Activated T-cell treated with anti-CD3 and anti-CD28 coated beads for 4 hours (primary cell): ENCODE measurements around the gene PALM.
"Not testable (repeated sequence)": the region's sequence is repeated elsewhere in the genome, so short reads cannot be mapped to it uniquely, and the experiment has no call there.

Experiments used
- DNase-seq: peaks from one replicate; pipeline ENCODE4 v3.0.0-alpha.2; 2020

PALM gene, protein sequence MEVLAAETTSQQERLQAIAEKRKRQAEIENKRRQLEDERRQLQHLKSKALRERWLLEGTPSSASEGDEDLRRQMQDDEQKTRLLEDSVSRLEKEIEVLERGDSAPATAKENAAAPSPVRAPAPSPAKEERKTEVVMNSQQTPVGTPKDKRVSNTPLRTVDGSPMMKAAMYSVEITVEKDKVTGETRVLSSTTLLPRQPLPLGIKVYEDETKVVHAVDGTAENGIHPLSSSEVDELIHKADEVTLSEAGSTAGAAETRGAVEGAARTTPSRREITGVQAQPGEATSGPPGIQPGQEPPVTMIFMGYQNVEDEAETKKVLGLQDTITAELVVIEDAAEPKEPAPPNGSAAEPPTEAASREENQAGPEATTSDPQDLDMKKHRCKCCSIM

DNA sequence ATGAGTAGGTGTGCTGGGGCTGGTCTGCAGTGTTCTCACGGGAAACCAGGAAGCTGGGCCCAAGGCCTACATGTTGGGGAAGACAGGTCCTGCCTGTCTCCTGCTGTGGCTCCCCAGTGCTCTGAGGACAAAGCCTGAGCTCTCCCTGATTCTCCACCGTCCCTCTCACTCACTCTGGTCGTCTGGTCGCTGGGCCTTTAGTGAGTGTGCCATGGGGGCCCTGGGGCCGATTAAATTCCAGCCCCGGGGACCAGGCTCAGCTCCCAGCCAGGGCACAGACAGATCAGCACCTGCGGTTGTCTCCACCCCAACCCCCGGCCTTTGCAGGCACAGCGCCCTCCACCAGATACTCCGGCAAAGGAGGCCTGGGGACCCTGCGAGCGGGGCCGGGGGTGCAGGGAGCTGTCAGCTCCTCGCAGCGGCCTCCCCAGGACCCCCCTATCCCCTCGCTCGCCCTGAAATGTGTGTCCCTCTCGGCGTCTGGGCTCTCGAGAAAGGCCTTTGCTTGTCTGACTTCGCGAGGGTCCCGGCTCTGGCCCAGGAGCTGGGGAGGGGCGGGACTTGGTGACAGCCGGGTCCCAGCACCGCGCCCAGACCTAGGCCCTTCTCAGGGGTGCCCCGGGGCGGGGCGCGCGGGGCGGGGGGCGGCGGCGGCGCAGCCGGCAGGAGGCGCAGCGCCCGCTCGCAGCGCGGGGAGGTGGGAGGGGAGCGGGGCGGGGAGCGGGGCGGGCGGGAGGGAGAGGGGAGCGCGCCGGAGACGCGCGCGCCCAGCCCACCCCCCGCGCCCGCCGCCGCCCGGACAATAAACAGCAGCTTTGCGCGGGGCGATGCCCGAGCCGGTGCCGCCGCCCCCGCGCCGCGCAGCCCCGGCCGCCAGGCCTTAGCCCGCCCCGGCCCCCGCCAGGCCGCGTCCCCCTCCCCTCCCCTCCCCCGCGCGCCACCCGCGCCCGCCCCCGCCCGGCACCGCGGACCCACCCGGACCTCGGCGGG, at the start of gene PALM:
Gene PALM, plus strand, starts transcription at position 782 of the 990 bp plus-strand sequence. CDS start 212 bp downstream, outside the sequence.
- no peak for DNase-seq

DNA sequence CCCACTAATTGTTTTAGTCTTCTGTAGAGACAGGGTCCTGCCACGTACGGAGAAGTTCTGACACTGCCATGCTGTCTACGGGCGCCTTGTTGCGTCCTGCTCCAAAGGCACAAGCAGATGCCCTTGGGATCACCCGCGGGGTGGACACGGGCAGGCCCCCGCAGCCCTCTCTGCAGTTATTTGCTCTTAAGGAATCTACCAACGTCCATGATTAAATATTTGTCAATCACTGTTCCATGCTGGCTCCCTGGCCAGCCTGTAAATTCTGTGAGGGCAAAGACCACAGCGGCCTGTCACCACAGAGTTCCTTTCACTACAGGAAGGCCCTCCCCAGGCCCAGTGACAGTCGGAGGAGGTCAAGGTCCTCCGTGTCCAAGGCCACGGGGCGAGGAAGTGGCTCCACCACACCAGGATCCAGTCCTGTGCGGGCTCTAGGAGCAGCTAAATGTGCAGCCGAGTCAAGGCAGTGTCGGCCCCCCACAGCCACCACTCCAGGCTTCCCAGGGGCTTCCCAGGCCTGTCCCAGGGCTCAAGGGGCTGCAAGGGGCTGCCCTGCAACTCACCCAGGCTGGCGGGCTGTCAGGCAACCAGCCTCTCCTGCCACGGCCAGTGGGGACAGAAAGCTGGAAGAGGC, 47.8 kb upstream of the PALM start:
- no peak for DNase-seq

DNA sequence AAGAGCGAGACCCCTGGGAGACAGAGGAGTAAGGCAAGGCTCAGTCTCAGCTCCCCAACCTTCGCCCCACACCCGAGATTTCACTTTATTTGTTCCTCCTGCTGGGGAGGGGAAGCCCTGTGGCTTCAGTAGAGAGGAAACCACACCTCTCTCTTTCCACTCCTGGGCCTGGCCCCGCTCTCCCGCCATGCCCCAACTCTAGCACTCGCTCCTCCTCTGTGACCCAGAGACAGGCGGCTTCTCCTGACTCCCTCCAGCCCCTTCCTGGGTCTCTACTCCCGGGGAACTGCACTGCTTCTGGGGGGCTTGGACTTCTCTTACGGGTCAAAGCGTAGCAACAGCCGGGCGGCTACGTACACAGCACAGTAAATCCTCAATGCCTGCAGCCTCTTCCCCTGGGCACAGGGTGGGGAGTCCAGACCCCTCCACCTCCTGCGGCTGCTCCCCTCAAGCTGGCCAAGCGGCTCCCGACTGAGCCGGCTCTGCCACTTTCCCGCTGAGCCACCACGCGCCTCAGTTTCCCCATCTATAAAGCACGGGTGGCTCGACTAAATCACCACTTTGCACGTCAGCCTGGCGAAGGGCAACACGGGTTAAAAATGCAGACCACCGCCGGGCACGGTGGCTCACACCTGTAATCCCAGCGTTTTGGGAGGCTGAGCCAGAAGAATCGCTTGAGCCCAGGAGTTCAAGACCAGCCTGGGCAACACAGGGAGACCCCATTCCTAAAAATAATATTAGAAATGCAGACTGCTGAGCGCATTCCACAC, 47.1 kb upstream of the PALM start:
- DNase-seq, result peak; percentile 48

DNA sequence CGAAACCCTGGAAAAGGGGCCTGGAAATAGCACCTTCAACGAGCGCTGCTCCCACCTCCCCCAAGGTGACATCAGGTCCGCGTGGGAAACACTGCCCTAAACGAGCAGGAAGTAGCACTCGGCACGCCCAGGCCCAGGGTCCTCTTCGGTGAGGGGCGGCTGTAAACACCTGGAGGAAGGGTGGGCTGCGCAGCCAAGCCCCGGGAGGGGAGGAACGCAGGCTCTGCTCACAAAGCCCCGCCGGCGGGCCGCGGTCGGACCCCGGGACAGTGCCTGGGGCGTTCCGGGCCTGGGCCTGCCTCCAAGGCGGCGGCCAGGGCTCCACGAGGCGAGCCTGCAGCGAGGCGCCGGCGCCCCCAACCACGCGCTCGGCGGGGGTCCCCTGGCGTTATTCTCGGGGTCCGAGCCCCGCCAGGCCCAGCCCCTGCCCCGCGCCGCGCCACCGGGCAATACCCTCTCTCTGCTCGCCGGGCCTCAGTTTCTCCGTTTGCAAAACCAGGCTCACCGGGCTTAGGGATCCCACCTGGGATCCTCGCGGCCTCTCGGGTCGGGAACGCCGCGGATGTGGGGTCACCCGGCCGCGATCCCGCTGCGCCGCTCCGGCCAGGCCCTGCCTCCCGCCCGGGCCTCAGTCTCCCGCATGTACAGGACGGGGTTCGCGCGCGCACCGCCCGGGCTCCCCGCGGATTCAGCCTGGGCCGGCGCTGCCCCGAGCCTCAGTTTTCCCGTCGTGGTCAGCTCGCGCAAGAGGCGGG, 46.4 kb upstream of the PALM start:
- DNase-seq, result peak; percentile 66

DNA sequence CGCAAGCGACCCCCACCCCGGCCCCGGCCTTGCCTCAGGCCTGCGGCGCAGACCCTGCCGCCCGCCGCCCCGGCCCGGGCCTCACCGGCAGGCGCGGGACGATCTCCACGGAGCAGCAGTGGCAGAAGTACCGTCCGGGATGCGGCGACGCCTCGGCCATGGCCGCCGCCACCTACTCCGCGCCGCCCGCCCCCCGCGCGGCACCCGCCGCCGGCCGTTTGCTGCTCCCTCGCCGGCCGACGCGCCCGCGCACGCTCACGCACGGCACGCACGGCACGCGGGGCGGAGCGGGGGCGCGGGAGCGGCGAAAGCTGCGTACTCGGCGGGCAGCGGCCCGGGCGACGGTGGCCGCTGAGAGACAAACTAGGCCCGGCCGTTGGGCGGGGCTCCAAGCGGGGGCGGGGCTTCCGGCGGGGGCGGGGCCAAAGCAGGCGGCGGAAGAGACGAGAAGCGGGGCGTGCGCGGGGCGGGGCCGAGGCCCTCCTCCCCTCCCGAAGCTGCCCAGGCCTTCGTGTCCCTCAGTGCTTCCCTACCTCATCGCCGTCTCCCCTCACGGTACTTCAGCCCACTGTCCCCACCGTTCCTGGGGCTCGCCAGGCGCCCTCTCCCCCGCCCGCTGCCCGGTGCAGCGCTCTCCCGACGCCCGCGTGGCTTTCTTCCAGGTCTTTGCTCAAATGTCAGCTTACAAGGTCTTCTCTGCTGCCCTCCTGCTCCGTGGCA, 45.6 kb upstream of the PALM start, which contains the start of gene RNF126:
Gene RNF126, minus strand, starts transcription at position 253 of the 720 bp plus-strand sequence. Its CDS starts 93 bp downstream, at position 160.
- peak; percentile 97 for DNase-seq

DNA sequence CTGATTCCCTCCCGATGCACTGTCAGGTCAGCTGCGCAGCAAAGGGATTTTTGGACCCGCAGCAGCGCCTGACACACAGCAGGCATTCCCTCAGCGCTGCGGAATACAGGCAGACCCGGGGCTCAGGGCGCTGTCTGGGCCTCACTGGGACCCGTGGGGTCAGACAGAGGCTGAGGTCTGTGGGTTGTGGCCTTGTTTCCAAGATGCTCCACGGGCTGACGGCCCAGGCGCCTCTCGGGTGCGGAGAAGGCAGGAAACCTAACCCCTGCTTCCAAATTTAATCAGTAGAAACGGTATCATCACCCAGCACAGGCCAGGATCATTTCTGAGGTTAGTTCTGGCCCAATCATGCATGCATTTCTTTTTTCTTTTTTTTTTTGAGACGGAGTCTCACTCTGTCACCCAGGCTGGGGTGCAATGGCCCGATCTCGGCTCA, 45.0 kb upstream of the PALM start:
- DNase-seq, result no peak

DNA sequence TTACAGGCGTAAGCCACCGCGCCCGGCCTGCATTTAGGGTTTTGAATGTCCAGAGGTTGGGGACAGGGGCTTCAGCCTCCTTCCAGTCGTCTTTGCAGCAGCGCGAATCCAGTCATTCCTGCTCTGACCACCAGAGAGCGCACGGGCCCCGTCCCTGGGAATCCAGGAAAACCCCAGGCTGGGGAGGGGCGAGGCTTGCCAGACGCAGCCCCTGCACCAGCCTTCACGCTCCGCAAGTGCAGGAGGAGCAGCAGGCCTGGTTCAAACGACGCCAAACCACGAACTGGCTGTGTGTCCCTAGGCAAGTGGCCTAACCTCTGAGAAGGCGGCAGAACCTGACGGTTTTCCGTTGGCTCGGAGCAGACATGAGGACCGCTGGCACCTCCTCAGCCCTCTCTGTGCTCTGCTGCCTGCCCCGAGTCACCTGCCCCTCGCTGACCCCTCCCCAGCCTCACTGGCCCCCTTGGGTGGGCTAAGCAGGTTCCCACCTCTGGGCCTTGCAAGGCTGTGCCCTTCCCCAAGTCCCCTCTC, 43.8 kb upstream of the PALM start:
- DNase-seq, result peak; percentile 76

DNA sequence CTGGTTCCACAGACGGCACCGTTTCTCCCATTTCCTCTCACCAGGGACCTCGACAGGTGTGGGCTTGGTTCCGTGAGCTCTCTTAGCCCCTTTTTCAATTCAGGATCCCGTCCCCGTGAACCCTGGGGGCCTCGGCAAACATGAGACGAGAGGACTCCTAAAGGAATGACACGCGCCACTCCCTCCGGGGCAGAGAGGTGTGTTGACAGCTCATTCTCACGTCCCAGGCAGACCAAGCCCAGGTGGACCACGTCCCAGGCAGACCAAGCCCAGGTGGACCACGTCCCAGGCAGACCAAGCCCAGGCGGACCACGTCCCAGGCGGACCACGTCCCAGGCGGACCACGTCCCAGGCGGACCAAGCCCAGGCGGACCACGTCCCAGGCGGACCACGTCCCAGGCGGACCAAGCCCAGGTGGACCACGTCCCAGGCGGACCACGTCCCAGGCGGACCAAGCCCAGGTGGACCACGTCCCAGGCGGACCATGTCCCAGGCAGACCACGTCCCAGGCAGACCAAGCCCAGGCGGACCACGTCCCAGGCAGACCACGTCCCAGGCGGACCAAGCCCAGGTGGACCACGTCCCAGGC, 41.7 kb upstream of the PALM start:
- DNase-seq, result not testable (repeated sequence)

DNA sequence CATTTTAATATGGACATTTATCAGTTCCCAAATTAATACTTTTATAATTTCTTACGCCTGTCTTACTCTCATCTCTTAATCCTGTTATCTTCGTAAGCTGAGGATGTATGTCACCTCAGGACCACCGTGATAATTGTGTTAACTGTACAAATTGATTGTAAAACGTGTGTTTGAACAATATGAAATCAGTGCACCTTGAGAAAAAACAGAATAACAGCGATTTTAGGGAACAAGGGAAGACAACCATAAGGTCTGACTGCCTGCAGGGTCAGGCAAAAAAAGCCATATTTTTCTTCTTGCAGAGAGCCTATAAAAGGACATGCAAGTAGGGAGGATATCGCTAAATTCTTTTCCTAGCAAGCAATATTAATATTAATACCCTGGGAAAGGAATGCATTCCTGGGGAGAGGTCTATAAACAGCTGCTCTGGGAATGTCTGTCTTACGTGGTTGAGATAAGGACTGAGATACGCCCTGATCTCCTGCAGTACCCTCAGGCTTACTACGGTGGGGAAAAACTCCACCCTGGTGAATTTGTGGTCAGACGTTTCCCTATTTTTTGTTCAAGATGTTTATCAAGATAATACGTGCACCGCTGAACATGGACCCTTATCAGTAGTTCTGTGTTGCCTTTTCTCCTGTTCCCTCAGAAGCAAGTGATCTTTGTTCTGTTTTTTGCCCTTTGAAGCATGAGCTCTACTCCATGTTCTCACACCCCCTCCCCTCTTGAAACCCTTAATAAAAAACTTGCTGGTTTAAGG, 39.9 kb upstream of the PALM start:
- not testable (repeated sequence) for DNase-seq

DNA sequence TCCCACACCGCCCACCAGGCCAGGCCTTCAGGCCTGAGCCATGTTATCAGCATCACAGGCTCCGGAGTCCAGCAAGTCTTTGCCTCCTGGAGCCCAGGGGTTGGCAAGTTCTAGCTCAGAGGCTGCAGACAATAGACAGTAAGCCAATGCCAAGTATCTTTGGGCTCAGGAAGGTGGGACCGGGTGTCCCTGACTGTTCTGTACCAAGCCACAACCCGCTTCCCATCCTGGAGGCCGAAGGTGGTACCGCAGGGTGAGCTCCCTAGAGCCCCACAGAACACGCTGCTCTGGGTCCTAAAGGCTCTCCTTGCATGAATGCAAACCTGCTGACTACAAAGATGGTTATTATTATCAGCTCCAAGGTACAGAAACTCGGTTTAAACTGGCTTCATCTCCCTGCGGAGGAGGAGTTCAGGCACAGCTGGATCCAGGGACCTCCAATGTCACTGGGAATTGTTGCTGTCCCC, 38.1 kb upstream of the PALM start:
- no peak for DNase-seq

DNA sequence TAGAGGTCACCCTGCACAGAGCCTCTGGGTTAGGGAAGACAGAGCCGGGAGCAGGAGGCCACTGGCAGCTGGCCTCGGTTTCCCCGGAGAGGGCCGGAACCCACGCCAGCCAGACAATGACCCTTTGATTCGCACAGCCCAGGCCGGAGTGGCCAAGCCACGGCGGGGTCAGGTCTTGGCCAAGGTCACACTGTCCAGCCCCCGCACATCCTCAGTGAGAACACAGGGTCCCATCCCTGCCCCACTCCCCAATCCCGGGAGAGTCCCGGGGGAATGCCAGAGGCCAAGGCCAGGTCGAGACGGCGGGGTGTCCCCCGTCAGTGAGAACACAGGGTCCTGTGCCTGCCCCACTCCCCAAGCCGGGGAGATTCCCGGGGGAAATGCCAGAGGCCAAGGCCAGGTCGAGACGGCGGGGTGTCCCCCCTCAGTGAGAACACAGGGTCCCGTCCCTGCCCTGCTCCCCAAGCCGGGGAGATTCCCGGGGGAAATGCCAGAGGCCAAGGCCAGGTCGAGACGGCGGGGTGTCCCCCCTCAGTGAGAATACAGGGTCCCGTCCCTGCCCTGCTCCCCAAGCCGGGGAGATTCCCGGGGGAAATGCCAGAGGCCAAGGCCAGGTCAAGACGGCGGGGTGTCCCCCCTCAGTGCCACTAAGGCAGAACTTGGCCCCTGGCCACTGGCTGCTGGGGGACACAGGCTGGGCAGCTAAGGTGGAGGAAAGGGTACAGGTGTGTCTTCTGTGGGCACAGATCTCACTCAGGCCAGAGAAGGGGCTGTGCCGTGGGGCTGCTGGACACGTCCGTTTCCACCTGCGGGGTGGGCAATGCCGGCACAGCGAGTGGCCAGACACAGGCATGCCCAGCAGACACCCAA, 34.2 kb upstream of the PALM start:
- DNase-seq, result no peak

DNA sequence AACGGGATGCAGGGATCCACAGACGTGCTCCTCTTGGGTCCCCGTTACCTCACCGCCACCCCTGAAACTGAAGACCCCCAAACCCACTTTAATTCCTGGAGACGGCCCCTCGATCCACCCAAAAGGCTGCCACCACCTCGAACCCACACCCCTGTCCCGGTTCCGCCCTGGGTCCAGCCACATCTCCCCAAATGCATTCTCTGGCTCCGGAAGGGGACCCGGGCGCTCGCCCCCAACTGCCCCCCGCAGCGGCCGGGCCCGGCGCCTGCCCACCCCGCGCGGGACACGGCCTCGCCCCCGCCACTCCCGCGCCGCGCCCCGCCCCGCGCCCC, 32.8 kb upstream of the PALM start:
- no peak for DNase-seq

DNA sequence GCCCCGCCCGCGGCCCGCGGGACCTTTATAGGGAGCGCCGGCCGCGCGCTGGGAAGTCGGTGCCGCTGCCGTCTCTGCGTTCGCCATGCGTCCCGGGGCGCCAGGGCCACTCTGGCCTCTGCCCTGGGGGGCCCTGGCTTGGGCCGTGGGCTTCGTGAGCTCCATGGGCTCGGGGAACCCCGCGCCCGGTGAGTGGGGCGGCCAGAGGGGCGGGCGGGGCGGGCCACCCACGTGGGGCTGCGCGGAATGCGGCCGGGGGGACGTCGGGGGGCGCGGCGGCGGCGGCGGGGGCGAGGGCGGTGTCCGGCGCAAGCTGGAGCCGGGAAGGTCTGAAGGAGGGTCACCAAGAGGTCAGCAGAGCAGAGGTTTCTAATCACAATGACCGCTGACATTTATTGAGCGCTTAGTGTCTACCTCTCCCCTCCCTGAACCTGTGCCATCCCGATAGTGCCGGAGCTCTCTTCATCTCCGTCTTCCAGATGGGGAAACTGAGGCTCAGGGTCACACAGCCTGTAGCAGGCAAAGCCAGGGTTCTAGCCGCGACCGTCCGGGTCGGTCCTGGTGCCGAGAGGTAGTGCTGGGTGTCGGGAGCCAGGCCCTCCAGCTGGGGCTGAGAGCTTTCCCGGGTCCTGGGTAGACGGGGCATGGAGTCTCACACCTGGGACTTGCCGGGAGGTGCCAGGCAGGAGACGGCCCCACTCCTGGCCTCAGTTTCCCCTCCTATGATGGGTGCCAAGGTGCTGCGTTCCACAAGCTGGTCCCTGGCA, 32.2 kb upstream of the PALM start, which contains the start of gene FSTL3:
Gene FSTL3, plus strand, starts transcription at position 54 of the 767 bp plus-strand sequence. Its CDS starts 32 bp downstream, at position 86.
- no peak for DNase-seq

DNA sequence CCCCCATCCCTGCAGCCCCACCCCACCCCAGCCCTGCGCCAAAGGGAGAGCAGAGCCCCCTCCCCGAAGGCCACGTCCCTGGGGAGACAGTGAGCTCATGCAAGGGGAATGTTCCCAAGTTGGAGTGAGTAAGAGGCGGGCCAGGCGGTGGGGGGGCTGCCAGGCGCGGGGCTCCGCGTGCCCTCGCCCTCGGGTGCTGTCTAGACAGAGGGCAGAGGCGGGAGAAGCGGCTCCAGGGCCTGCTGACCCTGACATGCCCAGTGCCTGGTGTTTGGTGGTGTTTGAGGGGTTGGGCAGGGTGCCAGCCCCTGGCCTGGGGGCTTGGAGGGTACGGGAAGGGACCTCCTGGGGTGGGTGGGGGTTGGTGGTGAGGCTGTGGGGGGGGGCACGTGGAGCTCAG, 31.5 kb upstream of the PALM start:
- DNase-seq, result no peak

DNA sequence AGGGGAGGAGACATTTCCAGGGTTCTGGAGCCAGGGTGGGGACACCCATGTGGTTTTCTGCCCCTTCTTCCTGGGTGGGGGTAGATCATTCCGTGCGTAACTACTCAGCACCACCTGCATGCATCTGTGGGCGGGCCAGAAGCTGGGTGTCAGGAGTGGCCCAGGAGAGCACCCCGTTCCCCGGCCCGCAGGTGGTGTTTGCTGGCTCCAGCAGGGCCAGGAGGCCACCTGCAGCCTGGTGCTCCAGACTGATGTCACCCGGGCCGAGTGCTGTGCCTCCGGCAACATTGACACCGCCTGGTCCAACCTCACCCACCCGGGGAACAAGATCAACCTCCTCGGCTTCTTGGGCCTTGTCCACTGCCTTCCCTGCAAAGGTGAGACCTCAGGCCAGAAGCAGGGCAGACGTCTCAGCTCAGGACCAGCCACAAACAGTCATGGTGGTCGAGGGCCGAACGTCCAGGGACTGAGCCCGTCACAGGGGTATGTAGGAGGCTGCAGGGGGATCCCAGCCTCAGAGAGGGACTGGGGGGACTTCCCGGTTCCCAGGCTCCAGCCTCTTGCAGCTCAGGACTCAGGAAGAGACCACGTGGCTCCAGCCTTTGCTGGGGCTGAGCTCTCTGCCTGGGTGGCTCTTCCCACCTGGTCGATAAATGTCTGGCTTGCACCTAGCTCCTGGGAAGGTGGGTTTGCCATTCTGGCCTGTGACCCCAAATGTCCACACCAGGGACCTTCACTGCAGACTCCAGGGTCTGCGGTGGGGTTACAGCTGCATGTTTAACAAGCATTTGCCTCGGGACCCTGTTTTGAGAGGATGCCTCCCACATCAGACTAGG, 30.9 kb upstream of the PALM start:
- no peak for DNase-seq

DNA sequence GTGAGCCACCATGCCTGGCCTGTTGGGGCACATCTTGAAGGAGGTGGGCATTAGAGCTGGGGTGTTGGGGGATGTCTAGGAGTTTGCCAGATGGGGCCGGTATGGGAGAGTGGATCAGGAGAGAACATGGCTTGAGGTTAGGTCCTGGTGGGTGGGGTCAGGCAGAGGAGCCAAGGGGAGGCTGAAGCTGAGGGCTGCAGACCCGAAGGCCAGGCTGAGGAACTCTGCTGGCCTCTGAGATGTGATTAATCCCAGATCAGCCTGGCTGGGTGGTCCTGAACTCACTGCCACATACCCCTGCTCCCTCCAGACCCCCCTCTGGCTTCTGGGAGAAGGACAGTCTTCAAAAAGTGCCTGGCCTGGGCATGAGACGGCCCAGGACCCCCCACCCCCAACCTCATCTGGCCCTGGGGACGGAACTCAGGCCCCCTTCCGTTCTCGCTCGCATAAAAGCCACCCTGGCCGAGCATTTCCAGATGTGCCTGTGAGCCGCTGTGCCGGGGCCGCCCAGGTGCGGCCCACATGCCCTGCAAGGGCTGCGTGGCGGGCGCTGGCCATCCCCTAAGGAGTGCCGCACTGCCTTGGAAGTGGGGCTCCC, 29.8 kb upstream of the PALM start:
- no peak for DNase-seq
